ENCODE measurements around the gene BAHCC1.

BAHCC1 gene

GRCh38 chr17:81366648-81367047 lies 28.6 kb upstream of the BAHCC1 start:
- DNase-seq (ENCODE audit: low spot score), result no peak
- FAIRE-seq, result no peak

- no peak for DNase-seq (ENCODE audit: low spot score)
- no peak for FAIRE-seq
These were observed 28.1 kb upstream of the BAHCC1 start for GRCh38 chr17:81367171-81367570.

- DNase-seq (ENCODE audit: low spot score) (no peak), FAIRE-seq (no peak)
These were observed 26.9 kb upstream of the BAHCC1 start for GRCh38 chr17:81368161-81369022.

GRCh38 chr17:81370294-81370693 lies 25.0 kb upstream of the BAHCC1 start:
- FAIRE-seq (no peak), DNase-seq (ENCODE audit: low spot score) (no peak)

GRCh38 chr17:81371910-81372760 lies 23.1 kb upstream of the BAHCC1 start:
- DNase-seq (ENCODE audit: low spot score) (no peak), FAIRE-seq (no peak)

- no peak for FAIRE-seq
These were observed 21.6 kb upstream of the BAHCC1 start for GRCh38 chr17:81373536-81374160.

GRCh38 chr17:81374890-81375289 lies 20.4 kb upstream of the BAHCC1 start:
- DNase-seq (ENCODE audit: low spot score) (no peak), FAIRE-seq (no peak)

More at GRCh38 chr17:81373536-81374160, 21.6 kb upstream of the BAHCC1 start:
- DNase-seq (ENCODE audit: low spot score), result no peak

GRCh38 chr17:81376946-81377714 lies 18.1 kb upstream of the BAHCC1 start:
- no peak for DNase-seq (ENCODE audit: low spot score)
- no peak for FAIRE-seq

- peak; percentile 71 for FAIRE-seq
- DNase-seq (ENCODE audit: low spot score), result no peak
These were observed 16.2 kb upstream of the BAHCC1 start for GRCh38 chr17:81378941-81379511.

GRCh38 chr17:81379523-81379942 lies 15.7 kb upstream of the BAHCC1 start:
- FAIRE-seq, result peak; percentile 86

GRCh38 chr17:81380131-81380530 lies 15.1 kb upstream of the BAHCC1 start:
- no peak for DNase-seq (ENCODE audit: low spot score)
- no peak for FAIRE-seq

More at GRCh38 chr17:81379523-81379942, 15.7 kb upstream of the BAHCC1 start:
- no peak for DNase-seq (ENCODE audit: low spot score)

- FAIRE-seq, result no peak
- DNase-seq (ENCODE audit: low spot score), result no peak
These were observed 14.4 kb upstream of the BAHCC1 start for GRCh38 chr17:81380666-81381518.

GRCh38 chr17:81381632-81382577 lies 13.4 kb upstream of the BAHCC1 start:
- DNase-seq (ENCODE audit: low spot score), result no peak
- FAIRE-seq, result no peak

- FAIRE-seq (no peak), DNase-seq (ENCODE audit: low spot score) (no peak)
These were observed 12.4 kb upstream of the BAHCC1 start for GRCh38 chr17:81382851-81383250.

- DNase-seq (ENCODE audit: low spot score) (no peak), FAIRE-seq (no peak)
These were observed 11.5 kb upstream of the BAHCC1 start for GRCh38 chr17:81383504-81384421.

GRCh38 chr17:81384929-81385319 lies 10.3 kb upstream of the BAHCC1 start:
- FAIRE-seq (no peak), DNase-seq (ENCODE audit: low spot score) (no peak)

- no peak for FAIRE-seq
- DNase-seq (ENCODE audit: low spot score), result no peak
These were observed 9.7 kb upstream of the BAHCC1 start for GRCh38 chr17:81385320-81386111.
